HEK293T (cell line): ENCODE measurements around the gene NKAPD1.
A peak's percentile ranks its signal among the peaks of the same experiment; 100 is the strongest.
"Not testable (repeated sequence)": the region's sequence is repeated elsewhere in the genome, so short reads cannot be mapped to it uniquely, and the experiment has no call there.

Source experiments
- CTCF ChIA-PET: fragments of 350-600 bp; formaldehyde crosslinking; extraction: SDS; loops from one replicate; lab custom pipeline; 2021; ENCODE audit warnings: antibody characterized with exemption, inconsistent platforms; lab: Yijun Ruan, JAX
- POLR2A ChIA-PET: fragments of 350-600 bp; formaldehyde crosslinking; extraction: SDS; loops from one replicate; lab custom pipeline; 2020; ENCODE audit warnings: antibody characterized with exemption, inconsistent platforms; lab: Yijun Ruan, JAX
- DNase-seq: peaks from one replicate; pipeline ENCODE4 v3.0.0; 2012; ENCODE audit warnings: mixed read lengths; ENCODE audit errors: extremely low spot score
- ARNT ChIP-seq: fragments of 450-650 bp; IDR thresholded peaks from 2 replicates; pipeline ENCODE4 v1.6.1; 2017; ENCODE audit warnings: mild to moderate bottlenecking
- BHLHE40 ChIP-seq: fragments of 450-650 bp; IDR thresholded peaks from 2 replicates; pipeline ENCODE4 v1.6.1; 2016; ENCODE audit warnings: mild to moderate bottlenecking, moderate library complexity, borderline replicate concordance
- CTBP1 ChIP-seq: fragments of 450-650 bp; IDR thresholded peaks from 2 replicates; pipeline ENCODE4 v1.6.1; 2016; ENCODE audit warnings: borderline replicate concordance
- ELF4 ChIP-seq: fragments of 450-650 bp; IDR thresholded peaks from 2 replicates; pipeline ENCODE4 v1.6.1; 2017; ENCODE audit warnings: antibody characterized with exemption
- FOXA1 ChIP-seq: fragments of 450-650 bp; IDR thresholded peaks from 2 replicates; pipeline ENCODE4 v1.6.1; 2016; ENCODE audit warnings: mild to moderate bottlenecking
- FOXK2 ChIP-seq: fragments of 450-650 bp; IDR thresholded peaks from 2 replicates; pipeline ENCODE4 v1.6.1; 2016; ENCODE audit warnings: mild to moderate bottlenecking
- FOXM1 ChIP-seq: fragments of 450-650 bp; IDR thresholded peaks from 2 replicates; pipeline ENCODE4 v1.6.1; 2017; ENCODE audit warnings: mild to moderate bottlenecking, borderline replicate concordance
- HDGF ChIP-seq: fragments of 450-650 bp; IDR thresholded peaks from 2 replicates; pipeline ENCODE4 v1.6.1; 2017; ENCODE audit warnings: antibody characterized with exemption, borderline replicate concordance
- L3MBTL2 ChIP-seq: fragments of 450-650 bp; conservative IDR thresholded peaks from 2 replicates; pipeline ENCODE4 v1.6.1; 2016; ENCODE audit warnings: mild to moderate bottlenecking
- LEF1 ChIP-seq: fragments of 450-650 bp; IDR thresholded peaks from 2 replicates; pipeline ENCODE4 v1.6.1; 2017; ENCODE audit warnings: mild to moderate bottlenecking, borderline replicate concordance
- NFRKB ChIP-seq: fragments of 450-650 bp; IDR thresholded peaks from 2 replicates; pipeline ENCODE4 v1.6.1; 2016; ENCODE audit warnings: mild to moderate bottlenecking, moderate library complexity
- SP1 ChIP-seq: fragments of 450-650 bp; IDR thresholded peaks from 2 replicates; pipeline ENCODE4 v1.6.1; 2017
- SUZ12 ChIP-seq: fragments of 450-650 bp; IDR thresholded peaks from 2 replicates; pipeline ENCODE4 v1.6.1; 2016; ENCODE audit warnings: mild to moderate bottlenecking
- TARDBP ChIP-seq: fragments of 450-650 bp; IDR thresholded peaks from 2 replicates; pipeline ENCODE4 v1.6.1; 2016
- ZNF384 ChIP-seq: fragments of 450-650 bp; IDR thresholded peaks from 2 replicates; pipeline ENCODE4 v1.6.1; 2016
- TF ChIP-seq, protein P1 (sequence below): fragments of 450-650 bp; IDR thresholded peaks from 2 replicates; pipeline ENCODE4 v1.6.1; 2016

NKAPD1 gene

GRCh38 chr11:112085822-112086421 is 11.8 kb downstream of the NKAPD1 start:
- CTCF ChIA-PET: interaction anchor here (0.7 kb wide), 1 partner anchor 1888 kb away, joined by 3 read pairs; no protein-coding TSS in a partner anchor

DNA sequence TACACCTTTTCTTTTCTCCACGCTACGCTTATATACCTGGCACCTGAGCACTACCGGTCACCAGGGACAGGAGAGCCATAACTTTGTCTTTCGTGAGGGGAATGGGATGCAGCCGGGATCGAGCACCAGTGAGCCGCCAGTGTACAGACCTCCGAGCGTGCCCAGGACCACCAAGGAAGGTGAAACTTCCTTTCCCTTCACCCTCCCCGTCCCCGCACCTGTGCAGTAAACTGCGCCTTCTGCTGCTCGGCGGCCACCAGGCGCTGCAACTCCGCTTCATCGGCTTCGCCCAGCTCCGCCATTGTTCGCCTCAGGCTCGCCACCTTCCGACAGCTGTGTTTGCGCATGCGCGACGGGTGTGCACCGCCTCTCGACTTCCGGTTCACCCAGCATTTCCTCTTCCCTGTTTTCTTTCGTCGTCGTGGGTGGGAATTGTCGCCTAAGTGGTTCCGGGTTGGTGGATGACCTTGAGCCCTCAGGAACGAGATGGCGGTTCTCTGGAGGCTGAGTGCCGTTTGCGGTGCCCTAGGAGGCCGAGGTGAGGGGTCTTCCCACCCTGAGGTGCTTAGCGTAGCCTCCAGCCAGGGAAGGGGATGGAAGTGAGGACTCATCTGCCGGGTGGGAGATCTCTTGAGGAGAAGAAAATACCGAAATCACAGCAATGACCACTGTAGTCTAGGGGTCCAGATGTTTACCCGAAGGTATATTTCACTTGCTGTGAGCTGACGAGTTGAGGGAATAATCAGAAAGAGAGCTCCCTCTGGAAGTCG is 12.5 kb downstream of the NKAPD1 start, which contains the start of the genes SDHD and TIMM8B:
Gene SDHD, plus strand, starts transcription at position 452 of the 770 bp plus-strand sequence. Its CDS starts 35 bp downstream, at position 487.
Gene TIMM8B, minus strand, starts transcription at position 335 of the 770 bp plus-strand sequence. Its CDS starts 33 bp downstream, at position 302.
- ChIA-PET CTCF (interaction anchor here (0.6 to 1.2 kb wide), 2 partner anchors 26 to 64 kb away, joined by 3 to 4 read pairs; no protein-coding TSS in a partner anchor), POLR2A (interaction anchor here (0.6 to 2.2 kb wide), 12 partner anchors 10 to 950 kb away, joined by 3 to 8 read pairs (median 4); partner anchors contain the start of gene DLAT)
- TF ChIP-seq ELF4 (peak; percentile 92), SP1 (no peak), L3MBTL2 (peak; percentile 62), FOXA1 (no peak), FOXK2 (peak; percentile 87)
- peak; percentile 98 for DNase-seq

More at GRCh38 chr11:112085822-112086421, 11.8 kb downstream of the NKAPD1 start:
- DNase-seq: peak; percentile 49
- POLR2A ChIA-PET: interaction anchor here (0.6 to 2.2 kb wide), 11 partner anchors 9 to 951 kb away, joined by 3 to 8 read pairs (median 4); partner anchors contain the start of gene DLAT
- no peak for TF ChIP-seq SUZ12
- peak; percentile 55; the same call in 1 of the 2 replicates for TF ChIP-seq L3MBTL2

- TF ChIP-seq ELF4 (no peak), FOXA1 (no peak), LEF1 (no peak), TARDBP (no peak), ZNF384 (no peak), BHLHE40 (no peak), HDGF (no peak), ARNT (no peak), NFRKB (no peak), FOXM1 (no peak), SUZ12 (no peak), L3MBTL2 (no peak), SP1 (no peak), CTBP1 (no peak), FOXK2 (no peak)
- TF ChIP-seq, protein P1, sequence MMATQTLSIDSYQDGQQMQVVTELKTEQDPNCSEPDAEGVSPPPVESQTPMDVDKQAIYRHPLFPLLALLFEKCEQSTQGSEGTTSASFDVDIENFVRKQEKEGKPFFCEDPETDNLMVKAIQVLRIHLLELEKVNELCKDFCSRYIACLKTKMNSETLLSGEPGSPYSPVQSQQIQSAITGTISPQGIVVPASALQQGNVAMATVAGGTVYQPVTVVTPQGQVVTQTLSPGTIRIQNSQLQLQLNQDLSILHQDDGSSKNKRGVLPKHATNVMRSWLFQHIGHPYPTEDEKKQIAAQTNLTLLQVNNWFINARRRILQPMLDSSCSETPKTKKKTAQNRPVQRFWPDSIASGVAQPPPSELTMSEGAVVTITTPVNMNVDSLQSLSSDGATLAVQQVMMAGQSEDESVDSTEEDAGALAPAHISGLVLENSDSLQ: no peak
- DNase-seq: peak; percentile 14
- ChIA-PET CTCF (interaction anchor here (0.6 to 1.2 kb wide), 2 partner anchors 26 to 64 kb away, joined by 3 to 4 read pairs; no protein-coding TSS in a partner anchor), POLR2A (interaction anchor here (1.0 to 2.2 kb wide), 7 partner anchors 10 to 140 kb away, joined by 3 to 8 read pairs (median 5); partner anchors contain the start of gene DLAT)
Measured at GRCh38 chr11:112087212-112087611, 13.1 kb downstream of the NKAPD1 start.

- POLR2A ChIA-PET, CTCF ChIA-PET, DNase-seq: not testable (repeated sequence)
Measured at GRCh38 chr11:112095302-112095701, 21.2 kb downstream of the NKAPD1 start.

DNA sequence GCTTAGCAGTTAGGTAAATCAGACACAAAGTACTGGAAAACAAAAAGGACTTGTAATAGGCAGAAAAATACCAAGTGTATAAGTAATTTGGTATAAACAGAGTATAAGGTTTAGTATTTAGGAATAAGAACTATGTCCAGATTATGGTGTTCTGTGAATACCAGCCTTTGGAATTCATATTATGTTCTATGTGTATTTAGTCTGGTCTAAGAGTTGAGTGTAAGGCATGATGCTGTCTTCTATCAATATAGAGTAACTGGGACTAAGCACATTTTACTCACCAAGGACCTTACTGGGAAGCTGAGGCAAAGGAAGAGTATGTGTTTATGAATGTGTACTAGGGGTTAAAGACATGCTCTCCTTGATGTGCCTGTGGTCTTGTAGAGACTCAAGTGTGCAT is 22.1 kb downstream of the NKAPD1 start:
- POLR2A ChIA-PET: interaction anchor here (1.2 kb wide), 1 partner anchor 9 kb away, joined by 8 read pairs; the partner anchor contains the start of genes SDHD and TIMM8B
- CTCF ChIA-PET: interaction anchor here (1.0 kb wide), 1 partner anchor 17 kb away, joined by 6 read pairs; no protein-coding TSS in a partner anchor
- TF ChIP-seq BHLHE40 (no peak), TARDBP (no peak), LEF1 (no peak), FOXK2 (no peak), ZNF384 (no peak), NFRKB (no peak), SP1 (no peak), HDGF (no peak)
- no peak for DNase-seq

GRCh38 chr11:112097734-112098528 is 23.8 kb downstream of the NKAPD1 start:
- no peak for DNase-seq
- ChIA-PET CTCF (no interaction called here), POLR2A (no interaction called here)
- no peak for TF ChIP-seq SP1
- no peak for TF ChIP-seq SUZ12
- no peak for TF ChIP-seq ZNF384
- TF ChIP-seq TARDBP: no peak
- no peak for TF ChIP-seq FOXM1
- TF ChIP-seq BHLHE40: no peak
- TF ChIP-seq FOXK2: no peak

GRCh38 chr11:112100462-112100861 is 26.4 kb downstream of the NKAPD1 start:
- no peak for DNase-seq
- ChIA-PET CTCF (interaction anchor here (0.5 to 1.0 kb wide), 2 partner anchors 13 to 22 kb away, joined by 3 to 5 read pairs; no protein-coding TSS in a partner anchor), POLR2A (interaction anchor here (1.3 kb wide), 1 partner anchor 14 kb away, joined by 5 read pairs; the partner anchor contains the start of genes SDHD and TIMM8B)
- TF ChIP-seq ZNF384 (no peak), HDGF (no peak), ARNT (no peak), L3MBTL2 (no peak), NFRKB (no peak), BHLHE40 (no peak), LEF1 (no peak), CTBP1 (no peak), FOXM1 (no peak), FOXK2 (no peak), SP1 (no peak), ELF4 (no peak), SUZ12 (no peak), FOXA1 (no peak), TARDBP (no peak)
- TF ChIP-seq, protein P1: no peak
